GM21717 (cell line): ENCODE measurements around the gene GSTM3.
"Not testable (repeated sequence)": the region's sequence is repeated elsewhere in the genome, so short reads cannot be mapped to it uniquely, and the experiment has no call there.

ENCODE experiments used
- ATAC-seq: cut with Tn5 transposase; IDR thresholded peaks from one replicate; pipeline ENCODE4 v1.9.1; 2021; ENCODE audit warnings: mild to moderate bottlenecking, moderate library complexity; ENCODE audit not compliant: unreplicated experiment

The GSTM3 gene

DNA sequence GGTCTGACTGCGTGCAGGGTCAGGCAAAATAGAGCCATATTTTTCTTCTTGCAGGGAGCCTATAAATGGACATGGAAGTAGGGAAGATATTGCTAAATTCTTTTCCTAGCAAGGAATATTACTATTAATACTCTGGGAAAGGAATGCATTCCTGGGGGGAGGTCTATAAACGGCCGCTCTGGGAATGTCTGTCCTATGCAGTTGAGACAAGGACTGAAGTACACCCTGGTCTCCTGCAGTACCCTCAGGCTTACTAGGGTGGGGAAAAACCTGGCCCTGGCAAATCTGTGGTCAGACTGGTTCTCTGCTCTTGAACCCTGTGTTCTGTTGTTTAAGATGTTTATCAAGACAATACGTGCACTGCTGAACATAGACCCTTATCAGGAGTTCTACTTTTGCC, 31.9 kb downstream of the GSTM3 start:
- not testable (repeated sequence) for ATAC-seq

DNA sequence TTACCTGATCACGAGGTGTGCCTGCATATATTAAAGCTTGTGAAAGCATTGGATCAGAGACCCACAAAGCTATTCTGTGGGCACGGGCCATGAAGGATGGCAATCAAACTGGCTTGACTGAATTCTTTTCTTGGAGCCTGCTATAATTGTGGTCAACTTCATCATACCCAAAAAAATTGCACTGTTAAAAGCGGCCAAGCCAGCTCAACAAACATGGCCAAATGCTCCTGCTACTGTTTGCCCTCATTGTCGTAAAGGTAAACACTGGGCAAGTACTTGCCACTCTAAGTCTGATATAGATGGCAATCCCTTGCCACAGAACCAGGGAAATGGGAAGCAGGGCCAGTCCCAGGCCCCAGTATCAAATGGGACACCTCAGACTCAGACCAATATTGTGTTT, 35.4 kb downstream of the GSTM3 start:
- ATAC-seq, result no peak

- ATAC-seq, result no peak
These were observed 36.7 kb downstream of the GSTM3 start for GRCh38 chr1:109704173-109704572.

DNA sequence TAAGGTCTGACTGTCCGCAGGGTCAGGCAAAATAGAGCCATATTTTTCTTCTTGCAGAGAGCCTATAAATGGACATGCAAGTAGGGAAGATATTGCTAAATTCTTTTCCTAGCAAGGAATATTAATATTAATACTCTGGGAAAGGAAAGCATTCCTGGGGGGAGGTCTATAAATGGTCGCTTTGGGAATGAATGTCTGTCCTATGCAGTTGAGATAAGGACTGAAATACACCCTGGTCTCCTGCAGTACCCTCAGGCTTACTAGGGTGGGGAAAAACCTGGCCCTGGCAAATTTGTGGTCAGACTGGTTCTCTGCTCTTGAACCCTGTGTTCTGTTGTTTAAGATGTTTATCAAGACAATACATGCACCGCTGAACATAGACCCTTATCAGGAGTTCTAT, 37.9 kb downstream of the GSTM3 start:
- ATAC-seq, result not testable (repeated sequence)

- not testable (repeated sequence) for ATAC-seq
These were observed 43.0 kb downstream of the GSTM3 start for GRCh38 chr1:109697861-109698260.

GRCh38 chr1:109697066-109697465, 43.8 kb downstream of the GSTM3 start:
- ATAC-seq, result no peak

GRCh38 chr1:109695138-109695537, 45.7 kb downstream of the GSTM3 start:
- ATAC-seq, result not testable (repeated sequence)

GRCh38 chr1:109694400-109694799, 46.4 kb downstream of the GSTM3 start:
- ATAC-seq, result not testable (repeated sequence)

- no peak for ATAC-seq
These were observed 49.1 kb downstream of the GSTM3 start for GRCh38 chr1:109691759-109692158.

DNA sequence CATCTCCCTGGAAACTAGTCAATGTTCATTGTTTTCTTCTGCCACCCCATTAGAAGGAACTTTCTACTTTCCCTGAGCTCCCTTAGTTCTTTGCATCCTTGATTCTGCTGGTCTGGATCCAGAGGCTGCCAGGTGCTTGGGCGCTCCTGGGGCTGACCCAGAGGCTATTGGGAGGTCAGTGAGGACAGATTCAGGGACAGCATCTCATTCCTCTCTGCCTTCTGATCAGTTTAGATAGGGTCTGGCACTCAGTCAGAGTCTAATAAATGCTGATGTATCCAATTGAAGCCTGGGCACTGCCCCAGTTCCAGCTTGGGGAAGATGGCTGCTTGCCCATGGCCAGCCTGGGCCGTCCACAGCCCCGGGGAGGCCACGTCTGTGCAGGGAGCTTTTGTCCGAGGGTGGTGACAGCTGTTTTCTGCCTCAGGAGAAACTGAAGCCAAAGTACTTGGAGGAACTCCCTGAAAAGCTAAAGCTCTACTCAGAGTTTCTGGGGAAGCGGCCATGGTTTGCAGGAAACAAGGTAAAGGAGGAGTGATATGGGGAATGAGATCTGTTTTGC, 50.9 kb downstream of the GSTM3 start:
- ATAC-seq, result no peak

DNA sequence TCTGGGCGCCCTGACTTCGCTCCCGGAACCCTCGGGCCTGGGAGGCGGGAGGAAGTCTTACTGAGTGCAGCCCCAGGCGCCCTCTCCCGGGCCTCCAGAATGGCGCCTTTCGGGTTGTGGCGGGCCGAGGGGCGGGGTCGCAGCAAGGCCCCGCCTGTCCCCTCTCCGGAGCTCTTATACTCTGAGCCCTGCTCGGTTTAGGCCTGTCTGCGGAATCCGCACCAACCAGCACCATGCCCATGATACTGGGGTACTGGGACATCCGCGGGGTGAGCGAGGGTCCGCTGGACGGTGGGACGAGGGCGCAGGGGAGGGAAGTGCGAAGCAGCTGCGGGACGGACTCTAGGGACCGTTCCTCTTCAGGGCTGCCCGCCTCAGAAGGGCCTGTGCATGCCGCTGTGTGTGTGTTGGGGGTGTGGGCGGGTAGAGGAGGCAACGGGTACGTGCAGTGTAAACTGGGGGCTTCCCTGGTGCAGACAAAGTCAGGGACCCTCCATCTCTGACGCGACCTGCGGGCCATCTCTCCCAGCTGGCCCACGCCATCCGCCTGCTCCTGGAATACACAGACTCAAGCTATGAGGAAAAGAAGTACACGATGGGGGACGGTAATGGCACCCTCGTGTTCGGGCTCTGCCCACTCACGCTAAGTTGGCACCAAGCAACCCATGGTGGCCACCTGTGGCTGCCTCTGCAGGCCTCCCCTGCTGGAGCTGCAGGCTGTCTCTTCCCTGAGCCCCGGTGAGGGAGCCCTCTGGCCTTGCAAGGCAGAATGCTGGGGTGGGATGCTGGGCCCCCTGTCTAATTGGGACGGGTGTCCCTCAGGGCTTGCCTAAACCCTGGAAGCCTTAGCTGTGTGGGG, 53.0 kb downstream of the GSTM3 start, which contains the start of gene GSTM1:
TSS of gene GSTM1 (plus strand) at position 177 of the 859 bp plus-strand sequence. CDS start at position 234, 57 bp downstream.
- ATAC-seq, result peak; percentile 79

GRCh38 chr1:109687109-109687508, 53.7 kb downstream of the GSTM3 start:
- ATAC-seq, result peak; percentile 12

GRCh38 chr1:109685890-109686289, 54.9 kb downstream of the GSTM3 start:
- ATAC-seq, result not testable (repeated sequence)

DNA sequence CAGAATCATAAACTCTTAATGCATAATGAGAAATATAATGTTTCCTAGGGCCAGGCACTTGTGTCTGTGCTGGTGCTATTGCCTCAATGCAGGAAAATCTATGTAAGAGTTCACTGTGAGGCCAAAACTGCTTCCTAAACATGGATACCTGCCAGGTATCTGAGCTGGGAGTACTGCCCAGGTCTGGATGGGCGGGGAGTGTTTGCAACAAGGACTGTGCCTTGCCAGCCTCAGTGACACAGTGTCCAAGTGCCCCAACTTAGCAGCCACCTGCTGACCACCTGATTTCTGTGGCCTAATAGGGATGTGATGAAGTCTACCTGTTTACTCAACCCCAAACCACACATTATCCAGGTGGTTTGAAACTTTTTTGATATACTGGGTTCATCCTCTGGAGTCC, 55.4 kb downstream of the GSTM3 start:
- ATAC-seq, result not testable (repeated sequence)

DNA sequence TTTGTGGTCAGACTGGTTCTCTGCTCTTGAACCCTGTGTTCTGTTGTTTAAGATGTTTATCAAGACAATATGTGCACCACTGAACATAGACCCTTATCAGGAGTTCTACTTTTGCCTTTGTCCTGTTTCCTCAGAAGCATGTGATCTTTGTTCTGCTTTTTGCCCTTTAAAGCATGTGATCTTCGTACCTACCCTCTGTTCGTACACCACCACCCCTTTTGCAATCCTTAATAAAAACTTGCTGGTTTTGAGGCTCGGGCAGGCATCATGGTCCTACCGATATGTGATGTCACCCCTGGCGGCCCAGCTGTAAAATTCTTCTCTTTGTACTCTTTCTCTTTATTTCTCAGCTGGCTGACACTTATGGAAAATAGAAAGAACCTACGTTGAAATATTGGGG, 56.1 kb downstream of the GSTM3 start:
- not testable (repeated sequence) for ATAC-seq
